IPS DF 6.9 (cell line): ENCODE data around the gene CACNB2.

Source experiments
- DNase-seq: peaks from one replicate; pipeline ENCODE4 v3.0.0-alpha.2; 2013; ENCODE audit warnings: low read depth, low spot score
- H3K27ac ChIP-seq: one replicate; pipeline ENCODE4 v1.5.1; 2013; ENCODE audit warnings: low read length, control low read depth
- H3K27me3 ChIP-seq: 2 replicates; pipeline ENCODE4 v1.6.1; 2013; ENCODE audit warnings: mild to moderate bottlenecking, low read length; ENCODE audit not compliant: control insufficient read depth, insufficient read depth
- H3K36me3 ChIP-seq: 2 replicates; pipeline ENCODE4 v1.6.1; 2013; ENCODE audit warnings: low read length; ENCODE audit not compliant: control insufficient read depth, insufficient read depth
- H3K4me1 ChIP-seq: 2 replicates; pipeline ENCODE4 v1.6.1; 2013; ENCODE audit warnings: low read length; ENCODE audit not compliant: control insufficient read depth, insufficient read depth
- H3K4me3 ChIP-seq: 2 replicates; pipeline ENCODE4 v1.5.1; 2013; ENCODE audit warnings: mild to moderate bottlenecking, low read length
- H3K9me3 ChIP-seq: 2 replicates; pipeline ENCODE4 v1.6.1; 2013; ENCODE audit warnings: low read length, inconsistent platforms; ENCODE audit not compliant: control insufficient read depth, insufficient read depth
- WGBS: extraction: QIAGEN DNeasy Blood & Tissue Kit; methylation state at CpG from one replicate; pipeline ENCODE4 v1.1.7; 2013; ENCODE audit warnings: mixed read lengths, missing lambda C conversion rate; ENCODE audit not compliant: insufficient read length, insufficient coverage; 5-methylcytosine and 5-hydroxymethylcytosine counted together

The CACNB2 gene

GRCh38 chr10:18278181-18278580, 138.0 kb downstream of the CACNB2 start:
- H3K27me3 ChIP-seq = no peaks in the 10 kb centered on the region
- no peaks in the 10 kb centered on the region for H3K36me3 ChIP-seq
- WGBS = no CpG with 5 or more reads among the region's 3 CpGs
- no peaks in the 10 kb centered on the region for H3K4me1 ChIP-seq
- H3K4me3 ChIP-seq = no peak overlapping the region
- no peak for DNase-seq
- H3K9me3 ChIP-seq = no peaks in the 10 kb centered on the region
- H3K27ac ChIP-seq = no peak overlapping the region

- no peak overlapping the region for H3K4me3 ChIP-seq
- H3K27me3 ChIP-seq = no peaks in the 10 kb centered on the region
- H3K9me3 ChIP-seq = no peaks in the 10 kb centered on the region
- DNase-seq = no peak
- H3K27ac ChIP-seq = no peak overlapping the region
- H3K4me1 ChIP-seq = no peaks in the 10 kb centered on the region
- WGBS = no CpG with 5 or more reads among the region's 4 CpGs
- no peaks in the 10 kb centered on the region for H3K36me3 ChIP-seq
Observed at GRCh38 chr10:18279173-18279572, 138.9 kb downstream of the CACNB2 start.

GRCh38 chr10:18282094-18282493, 141.9 kb downstream of the CACNB2 start:
- no CpG with 5 or more reads among the region's 2 CpGs for WGBS
- no peaks in the 10 kb centered on the region for H3K36me3 ChIP-seq
- H3K27ac ChIP-seq = no peak overlapping the region
- H3K4me3 ChIP-seq = no peak overlapping the region
- H3K9me3 ChIP-seq = no peaks in the 10 kb centered on the region
- H3K27me3 ChIP-seq = no peaks in the 10 kb centered on the region
- H3K4me1 ChIP-seq = no peaks in the 10 kb centered on the region
- no peak for DNase-seq

- Histone ChIP-seq H3K36me3 (no peaks in the 10 kb centered on the region), H3K9me3 (no peaks in the 10 kb centered on the region), H3K27me3 (no peaks in the 10 kb centered on the region), H3K4me1 (no peaks in the 10 kb centered on the region; the same call in 1 of the 2 replicates), H3K4me3 (no peak overlapping the region), H3K27ac (no peak overlapping the region)
- no CpG with 5 or more reads among the region's 16 CpGs for WGBS
- no peak for DNase-seq
Observed at GRCh38 chr10:18290651-18291313, 150.6 kb downstream of the CACNB2 start.

- Histone ChIP-seq H3K9me3 (no peaks in the 10 kb centered on the region), H3K36me3 (no peaks in the 10 kb centered on the region), H3K4me1 (no peaks in the 10 kb centered on the region; the same call in 1 of the 2 replicates), H3K27me3 (no peaks in the 10 kb centered on the region), H3K27ac (no peak overlapping the region), H3K4me3 (no peak overlapping the region)
- WGBS = no CpG with 5 or more reads among the region's 9 CpGs
- DNase-seq = no peak
Observed at GRCh38 chr10:18293536-18294510, 153.6 kb downstream of the CACNB2 start.

GRCh38 chr10:18294633-18295032, 154.4 kb downstream of the CACNB2 start:
- Histone ChIP-seq H3K36me3 (no peaks in the 10 kb centered on the region), H3K27ac (no peak overlapping the region), H3K9me3 (no peaks in the 10 kb centered on the region), H3K27me3 (no peaks in the 10 kb centered on the region), H3K4me3 (no peak overlapping the region), H3K4me1 (no peaks in the 10 kb centered on the region; the same call in 1 of the 2 replicates)
- no peak for DNase-seq
- no CpG with 5 or more reads among the region's 4 CpGs for WGBS

- H3K9me3 ChIP-seq = no peaks in the 10 kb centered on the region
- H3K4me1 ChIP-seq = no peaks in the 10 kb centered on the region
- no peak overlapping the region for H3K4me3 ChIP-seq
- H3K27me3 ChIP-seq = no peaks in the 10 kb centered on the region
- H3K36me3 ChIP-seq = no peaks in the 10 kb centered on the region
- DNase-seq = no peak
- no CpG with 5 or more reads among the region's 5 CpGs for WGBS
- H3K27ac ChIP-seq = no peak overlapping the region
Observed at GRCh38 chr10:18297659-18298058, 157.4 kb downstream of the CACNB2 start.

- no CpG with 5 or more reads among the region's 9 CpGs for WGBS
- Histone ChIP-seq H3K4me3 (no peak overlapping the region), H3K36me3 (no peaks in the 10 kb centered on the region), H3K27me3 (no peaks in the 10 kb centered on the region), H3K9me3 (no peaks in the 10 kb centered on the region), H3K27ac (no peak overlapping the region), H3K4me1 (no peaks in the 10 kb centered on the region)
- no peak for DNase-seq
Observed at GRCh38 chr10:18298256-18298655, 158.0 kb downstream of the CACNB2 start.

- Histone ChIP-seq H3K27me3 (no peaks in the 10 kb centered on the region), H3K27ac (no peak overlapping the region), H3K9me3 (no peaks in the 10 kb centered on the region), H3K36me3 (no peaks in the 10 kb centered on the region), H3K4me1 (no peaks in the 10 kb centered on the region), H3K4me3 (no peak overlapping the region)
- no CpG with 5 or more reads among the region's 12 CpGs for WGBS
- DNase-seq = no peak
Observed at GRCh38 chr10:18303851-18304801, 163.9 kb downstream of the CACNB2 start.

GRCh38 chr10:18306031-18306430, 165.8 kb downstream of the CACNB2 start:
- no peaks in the 10 kb centered on the region for H3K9me3 ChIP-seq
- no peak overlapping the region for H3K27ac ChIP-seq
- no peaks in the 10 kb centered on the region for H3K36me3 ChIP-seq
- 100% methylated on average over 1 of the region's 3 CpGs for WGBS
- no peaks in the 10 kb centered on the region for H3K4me1 ChIP-seq
- DNase-seq = no peak
- H3K4me3 ChIP-seq = no peak overlapping the region
- H3K27me3 ChIP-seq = no peaks in the 10 kb centered on the region
